CD4-positive, alpha-beta T cell treated with Interleukin-1 beta for 1 hour (primary cell): Measurements from ENCODE around the gene AJUBA.

Experiments used
- DNase-seq, 2 donors: peaks; one replicate each; pipeline ENCODE4 v3.0.0-alpha.2; 2020 to 2022

The AJUBA gene

GRCh38 chr14:22929961-22930364 is 52.4 kb downstream of the AJUBA start:
- no peak for DNase-seq

DNA sequence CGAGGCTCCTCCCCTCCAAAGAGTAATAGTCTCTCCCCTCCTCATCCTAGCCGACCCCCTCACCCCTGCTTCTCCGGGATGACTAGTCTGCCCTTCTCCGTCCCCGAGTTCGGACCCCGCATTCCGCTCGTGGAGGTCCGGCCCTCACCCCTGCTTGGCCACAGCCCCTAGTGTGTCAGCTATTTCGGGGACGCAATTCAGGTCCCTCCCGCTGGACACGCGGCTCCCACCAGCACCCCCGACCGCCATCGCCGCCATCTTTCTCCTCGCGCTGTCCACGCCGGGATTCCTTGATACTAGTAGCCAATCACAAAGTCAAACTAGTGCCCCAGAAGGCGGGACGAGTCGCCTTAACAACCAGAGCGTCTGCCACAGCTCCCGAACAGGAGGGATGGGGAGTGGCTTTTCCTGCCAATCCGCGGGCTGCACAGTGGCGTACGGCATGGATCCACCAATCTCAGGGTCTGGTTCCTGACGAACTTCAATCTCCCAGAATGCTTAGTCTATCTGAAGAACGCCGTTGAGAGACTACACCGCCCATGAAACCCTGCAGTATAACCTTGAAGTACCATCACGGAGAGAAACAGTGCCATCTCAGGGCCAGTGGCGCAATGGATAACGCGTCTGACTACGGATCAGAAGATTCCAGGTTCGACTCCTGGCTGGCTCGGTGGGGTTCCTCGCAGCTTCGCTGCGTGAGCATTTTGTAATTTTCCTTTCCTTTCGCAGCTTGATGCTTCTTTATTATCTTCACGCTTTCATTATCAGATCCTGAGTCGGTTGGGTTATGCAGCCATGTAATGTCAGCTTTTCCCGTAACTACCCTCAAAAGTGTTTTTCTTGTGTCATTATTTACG is 53.0 kb downstream of the AJUBA start, which contains the start of gene PRMT5:
TSS of gene PRMT5 (minus strand) at position 273 of the 857 bp plus-strand sequence. CDS start at position 258, 15 bp downstream.
- DNase-seq, result peak; percentile 99

GRCh38 chr14:22928237-22929103 is 53.9 kb downstream of the AJUBA start:
- no peak for DNase-seq

DNA sequence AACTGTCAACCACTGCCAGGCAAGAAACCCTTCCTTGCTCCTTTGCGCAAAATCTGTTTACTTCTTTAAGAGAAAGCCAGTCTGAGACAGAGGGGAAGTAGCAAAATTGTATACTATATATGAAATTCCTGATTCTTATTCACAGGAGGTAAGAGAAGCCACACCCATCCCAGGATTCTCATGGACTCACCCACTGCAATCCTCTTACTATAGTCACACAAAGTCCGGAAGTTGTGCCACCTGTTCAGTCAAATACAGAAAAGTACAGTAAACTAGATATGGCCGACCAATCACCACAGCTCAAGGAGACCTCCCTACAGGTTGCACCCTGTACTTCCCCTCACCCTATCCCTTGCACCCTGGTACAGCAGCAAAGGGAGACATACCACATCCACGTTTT is 56.0 kb downstream of the AJUBA start:
- DNase-seq, result no peak

DNA sequence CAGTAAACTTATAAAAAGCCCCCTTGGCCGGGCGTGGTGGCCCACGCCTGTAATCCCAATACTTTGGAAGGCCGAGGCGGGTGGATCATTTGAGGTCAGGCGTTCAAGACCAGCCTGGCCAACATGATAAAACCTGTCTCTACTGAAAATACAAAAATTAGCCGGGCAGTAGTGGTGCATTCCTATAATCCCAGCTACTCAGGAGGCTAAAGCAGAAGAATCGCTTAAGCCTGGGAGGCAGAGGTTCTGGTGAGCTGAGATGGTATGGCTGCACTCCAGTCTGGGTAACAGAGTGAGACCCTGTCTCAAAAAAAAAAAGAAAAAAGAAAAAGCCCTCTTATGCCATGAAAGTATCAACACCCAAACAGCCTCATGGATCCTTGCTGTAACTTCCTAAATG is 56.8 kb downstream of the AJUBA start:
- DNase-seq, result no peak

- DNase-seq, result no peak
These were observed 58.6 kb downstream of the AJUBA start for GRCh38 chr14:22923746-22924145.

DNA sequence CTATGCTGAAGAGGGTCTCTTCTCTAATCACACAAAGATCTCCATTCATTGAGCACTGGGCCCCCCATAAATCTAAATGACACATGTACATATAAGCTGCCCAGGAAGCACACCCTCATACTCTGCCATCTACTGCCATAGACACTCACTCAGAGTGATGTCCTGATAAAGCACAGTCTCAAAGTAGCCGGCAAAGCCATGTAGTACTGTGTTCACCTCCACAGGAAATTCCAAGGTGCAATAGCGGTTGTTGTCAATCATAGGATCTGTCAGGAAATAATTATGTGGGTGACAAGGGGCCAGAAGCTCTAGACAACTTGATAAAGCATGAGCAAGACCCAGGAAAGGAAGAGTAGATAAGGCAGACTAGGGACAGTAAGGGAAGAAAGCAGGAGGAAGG is 60.1 kb downstream of the AJUBA start:
- no peak for DNase-seq
